Mesendoderm (in vitro differentiated cells): ENCODE measurements around the gene SPATA33.

Experiments used
- DNase-seq: peaks from one replicate; pipeline ENCODE4 v3.0.0; 2013
- H2AK5ac ChIP-seq: 2 replicates; pipeline ENCODE4 v1.6.1; 2013; ENCODE audit warnings: low read length, inconsistent platforms
- H2BK120ac ChIP-seq: 2 replicates; pipeline ENCODE4 v1.6.1; 2013; ENCODE audit warnings: low read depth, mild to moderate bottlenecking, low read length, moderate library complexity, mixed read lengths
- H2BK15ac ChIP-seq: replicated peaks from 2 replicates; pipeline ENCODE4 v1.6.1; 2013; ENCODE audit warnings: low read depth, mild to moderate bottlenecking, moderate library complexity
- H2BK5ac ChIP-seq: 2 replicates; pipeline ENCODE4 v1.6.1; 2013; ENCODE audit warnings: low read length, inconsistent platforms
- H3K18ac ChIP-seq: 2 replicates; pipeline ENCODE4 v1.6.1; 2013; ENCODE audit warnings: mild to moderate bottlenecking, low read length, mixed read lengths
- H3K23ac ChIP-seq: one replicate; pipeline ENCODE4 v1.6.1; 2013; ENCODE audit warnings: low read length
- H3K27ac ChIP-seq: 2 replicates; pipeline ENCODE4 v1.5.1; 2013; ENCODE audit warnings: low read depth, mild to moderate bottlenecking, inconsistent platforms, low read length, moderate library complexity
- H3K27me3 ChIP-seq: 2 replicates; pipeline ENCODE4 v1.6.1; 2013; ENCODE audit warnings: low read length, control low read depth, mild to moderate bottlenecking, inconsistent platforms; ENCODE audit not compliant: insufficient read depth, poor library complexity
- H3K36me3 ChIP-seq: 2 replicates; pipeline ENCODE4 v1.6.1; 2013; ENCODE audit warnings: low read length, inconsistent platforms; ENCODE audit not compliant: control insufficient read depth, insufficient read depth
- H3K4ac ChIP-seq: one replicate; pipeline ENCODE4 v1.6.1; 2013; ENCODE audit warnings: low read depth, mild to moderate bottlenecking, low read length, moderate library complexity
- H3K4me1 ChIP-seq: 2 replicates; pipeline ENCODE4 v1.6.1; 2013; ENCODE audit warnings: low read depth, low read length, inconsistent platforms; ENCODE audit not compliant: control insufficient read depth
- H3K4me2 ChIP-seq: 2 replicates; pipeline ENCODE4 v1.6.1; 2013; ENCODE audit warnings: low read length
- H3K4me3 ChIP-seq: 2 replicates; pipeline ENCODE4 v1.5.1; 2013; ENCODE audit warnings: mild to moderate bottlenecking, low read length
- H3K56ac ChIP-seq: one replicate; pipeline ENCODE4 v1.6.1; 2013; ENCODE audit warnings: low read length
- H3K79me1 ChIP-seq: 2 replicates; pipeline ENCODE4 v1.6.1; 2013; ENCODE audit warnings: low read length, inconsistent platforms
- H3K79me2 ChIP-seq: 2 replicates; pipeline ENCODE4 v1.6.1; 2013; ENCODE audit warnings: mild to moderate bottlenecking, low read length; ENCODE audit not compliant: control insufficient read depth, insufficient read depth
- H3K9ac ChIP-seq: 2 replicates; pipeline ENCODE4 v1.6.1; 2013; ENCODE audit warnings: low read length, inconsistent platforms
- H4K5ac ChIP-seq: one replicate; pipeline ENCODE4 v1.6.1; 2013; ENCODE audit warnings: low read length
- H4K8ac ChIP-seq: one replicate; pipeline ENCODE4 v1.6.1; 2013; ENCODE audit warnings: low read depth, mild to moderate bottlenecking, control low read depth, low read length, moderate library complexity
- WGBS: extraction: QIAGEN DNeasy Blood & Tissue Kit; methylation state at CpG from one replicate; pipeline ENCODE4 v1.1.7; 2013; ENCODE audit warnings: low lambda C conversion rate, missing lambda C conversion rate; ENCODE audit not compliant: insufficient coverage; ENCODE audit errors: extremely low coverage; 5-methylcytosine and 5-hydroxymethylcytosine counted together

Gene SPATA33

GRCh38 chr16:89636663-89637062 lies 21.0 kb upstream of the SPATA33 start:
- DNase-seq: no peak
- H3K9ac ChIP-seq: no peak overlapping the region

GRCh38 chr16:89637379-89637778 lies 20.3 kb upstream of the SPATA33 start:
- no peaks in the 10 kb centered on the region for H3K79me1 ChIP-seq
- H3K9ac ChIP-seq: no peak overlapping the region
- no peak overlapping the region for H3K56ac ChIP-seq
- no CpG with 5 or more reads among the region's 10 CpGs for WGBS
- H3K36me3 ChIP-seq: no peaks in the 10 kb centered on the region
- H3K79me2 ChIP-seq: no peaks in the 10 kb centered on the region
- H4K8ac ChIP-seq: no peak overlapping the region
- H3K27me3 ChIP-seq: no peaks in the 10 kb centered on the region
- H3K4me1 ChIP-seq: no peaks in the 10 kb centered on the region
- no peak overlapping the region for H4K5ac ChIP-seq
- no peak overlapping the region for H2AK5ac ChIP-seq
- no peak overlapping the region for H3K23ac ChIP-seq
- H2BK15ac ChIP-seq: no peak overlapping the region
- no peak overlapping the region for H3K4me2 ChIP-seq
- no peak overlapping the region for H3K4me3 ChIP-seq
- H3K18ac ChIP-seq: no peak overlapping the region
- H3K27ac ChIP-seq: no peak overlapping the region
- no peak overlapping the region for H2BK120ac ChIP-seq
- no peak overlapping the region for H3K4ac ChIP-seq
- DNase-seq: no peak
- H2BK5ac ChIP-seq: no peak overlapping the region

More at GRCh38 chr16:89636663-89637062, 21.0 kb upstream of the SPATA33 start:
- H4K8ac ChIP-seq: no peak overlapping the region
- H3K18ac ChIP-seq: no peak overlapping the region
- H2BK15ac ChIP-seq: no peak overlapping the region
- no peak overlapping the region for H3K4me2 ChIP-seq
- H3K56ac ChIP-seq: no peak overlapping the region
- no peak overlapping the region for H2BK120ac ChIP-seq
- H4K5ac ChIP-seq: no peak overlapping the region
- H3K27me3 ChIP-seq: no peaks in the 10 kb centered on the region
- no peak overlapping the region for H3K23ac ChIP-seq
- H3K4ac ChIP-seq: no peak overlapping the region
- no peaks in the 10 kb centered on the region for H3K4me1 ChIP-seq
- no peak overlapping the region for H2AK5ac ChIP-seq
- H3K79me1 ChIP-seq: no peaks in the 10 kb centered on the region
- no peaks in the 10 kb centered on the region for H3K36me3 ChIP-seq
- no CpG with 5 or more reads among the region's 12 CpGs for WGBS
- H3K27ac ChIP-seq: no peak overlapping the region
- H3K4me3 ChIP-seq: no peak overlapping the region
- no peaks in the 10 kb centered on the region for H3K79me2 ChIP-seq
- no peak overlapping the region for H2BK5ac ChIP-seq

- no peak overlapping the region for H2AK5ac ChIP-seq
- no peak for DNase-seq
- no peak overlapping the region for H3K4ac ChIP-seq
- H3K4me3 ChIP-seq: no peak overlapping the region
- no peak overlapping the region for H2BK15ac ChIP-seq
- no peak overlapping the region for H3K4me2 ChIP-seq
- no peaks in the 10 kb centered on the region for H3K79me2 ChIP-seq
- no peak overlapping the region for H2BK120ac ChIP-seq
- no peak overlapping the region for H3K23ac ChIP-seq
- no CpG with 5 or more reads among the region's 10 CpGs for WGBS
- no peak overlapping the region for H2BK5ac ChIP-seq
- no peak overlapping the region for H3K27ac ChIP-seq
- H3K9ac ChIP-seq: no peak overlapping the region
- no peak overlapping the region for H3K56ac ChIP-seq
- no peaks in the 10 kb centered on the region for H3K79me1 ChIP-seq
- no peaks in the 10 kb centered on the region for H3K4me1 ChIP-seq
- no peaks in the 10 kb centered on the region for H3K27me3 ChIP-seq
- H3K18ac ChIP-seq: no peak overlapping the region
- H4K8ac ChIP-seq: no peak overlapping the region
- no peak overlapping the region for H4K5ac ChIP-seq
- no peaks in the 10 kb centered on the region for H3K36me3 ChIP-seq
These were observed 19.2 kb upstream of the SPATA33 start for GRCh38 chr16:89638455-89638854.

GRCh38 chr16:89639385-89639784 lies 18.3 kb upstream of the SPATA33 start:
- Histone ChIP-seq H3K79me1 (no peaks in the 10 kb centered on the region), H3K4me2 (no peak overlapping the region), H2BK120ac (no peak overlapping the region), H3K4ac (no peak overlapping the region), H2BK15ac (no peak overlapping the region), H4K5ac (no peak overlapping the region), H3K4me1 (no peaks in the 10 kb centered on the region), H3K79me2 (no peaks in the 10 kb centered on the region), H3K23ac (no peak overlapping the region), H4K8ac (no peak overlapping the region), H2AK5ac (no peak overlapping the region), H2BK5ac (no peak overlapping the region), H3K9ac (no peak overlapping the region), H3K56ac (no peak overlapping the region), H3K36me3 (peaks cover under 1% of the 10 kb centered on the region), H3K27me3 (no peaks in the 10 kb centered on the region), H3K18ac (no peak overlapping the region), H3K4me3 (no peak overlapping the region), H3K27ac (no peak overlapping the region)
- DNase-seq: no peak
- WGBS: no CpG with 5 or more reads among the region's 6 CpGs

- Histone ChIP-seq H3K23ac (no peak overlapping the region), H3K79me2 (no peaks in the 10 kb centered on the region), H3K18ac (no peak overlapping the region), H3K79me1 (no peaks in the 10 kb centered on the region), H3K56ac (no peak overlapping the region), H2BK120ac (no peak overlapping the region), H2AK5ac (no peak overlapping the region), H3K27ac (no peak overlapping the region), H4K5ac (no peak overlapping the region), H3K4me2 (no peak overlapping the region), H4K8ac (no peak overlapping the region), H2BK15ac (no peak overlapping the region), H3K4me1 (no peaks in the 10 kb centered on the region), H2BK5ac (no peak overlapping the region), H3K36me3 (peaks cover 6% of the 10 kb centered on the region), H3K4ac (no peak overlapping the region), H3K9ac (no peak overlapping the region), H3K4me3 (no peak overlapping the region), H3K27me3 (no peaks in the 10 kb centered on the region)
- no CpG with 5 or more reads among the region's 14 CpGs for WGBS
- DNase-seq: no peak
These were observed 16.0 kb upstream of the SPATA33 start for GRCh38 chr16:89641458-89642119.

GRCh38 chr16:89642574-89642973 lies 15.1 kb upstream of the SPATA33 start:
- Histone ChIP-seq H4K5ac (no peak overlapping the region), H3K79me2 (no peaks in the 10 kb centered on the region), H3K36me3 (peaks cover 9% of the 10 kb centered on the region), H3K27ac (no peak overlapping the region), H3K4me3 (no peak overlapping the region), H2BK5ac (no peak overlapping the region), H2AK5ac (no peak overlapping the region), H3K4ac (no peak overlapping the region), H3K4me2 (no peak overlapping the region), H3K79me1 (no peaks in the 10 kb centered on the region), H3K27me3 (no peaks in the 10 kb centered on the region), H3K4me1 (no peaks in the 10 kb centered on the region), H3K23ac (no peak overlapping the region), H2BK120ac (no peak overlapping the region), H3K18ac (no peak overlapping the region), H3K9ac (no peak overlapping the region), H3K56ac (no peak overlapping the region), H2BK15ac (no peak overlapping the region), H4K8ac (no peak overlapping the region)
- no CpG with 5 or more reads among the region's 13 CpGs for WGBS
- no peak for DNase-seq
